Measurements from ENCODE around the gene MAFF.
"Not testable (repeated sequence)": the region's sequence is repeated elsewhere in the genome, so short reads cannot be mapped to it uniquely, and the experiment has no call there.

Gene MAFF

DNA sequence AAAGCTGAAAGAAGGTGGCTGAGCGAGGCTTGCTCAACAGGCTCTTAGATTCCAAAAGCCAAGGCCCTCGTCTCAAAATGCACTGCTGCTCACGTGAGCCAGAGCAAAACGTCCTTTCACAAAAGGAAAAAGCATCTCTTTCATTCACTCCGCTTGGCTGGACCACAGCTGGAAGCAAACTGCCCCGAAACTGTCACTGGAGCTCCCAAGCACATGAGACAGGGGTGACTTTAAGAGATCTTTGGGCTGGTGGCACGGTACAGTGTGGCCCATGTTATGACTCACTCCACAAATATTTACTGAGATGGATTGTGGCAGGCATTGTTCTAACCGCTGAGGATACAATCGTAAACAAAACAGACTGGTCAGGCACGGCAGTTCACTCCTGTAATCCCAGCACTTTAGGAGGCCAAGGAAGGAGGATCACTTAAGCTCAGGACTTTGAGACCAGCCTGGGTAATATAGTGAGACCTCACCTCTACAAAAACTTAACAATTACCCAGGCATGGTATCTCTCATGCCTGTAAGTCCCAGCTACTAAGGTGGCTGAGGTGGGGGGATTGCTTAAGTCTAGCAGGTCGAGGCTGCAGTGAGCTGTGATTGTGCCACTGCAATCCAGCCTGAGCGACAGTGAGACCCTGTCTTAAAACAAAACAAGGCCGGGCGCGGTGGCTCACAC lies 23.7 kb upstream of the MAFF start:
- DNase-seq = no peak

DNA sequence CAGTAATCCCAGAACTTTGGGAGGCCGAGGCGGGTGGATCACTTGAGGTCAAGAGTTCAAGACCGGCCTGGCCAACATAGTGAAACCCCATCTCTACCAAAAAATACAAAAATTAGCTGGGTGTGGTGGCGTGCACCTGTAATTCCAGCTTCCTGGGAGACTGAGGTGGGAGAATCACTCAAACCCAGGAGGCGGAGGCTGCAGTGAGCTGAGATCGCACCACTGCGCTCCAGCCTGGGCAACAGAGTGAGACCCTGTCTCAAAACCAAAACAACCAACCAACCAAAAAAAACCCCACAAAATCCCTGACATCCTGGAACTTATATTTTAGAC lies 23.2 kb upstream of the MAFF start:
- DNase-seq = not testable (repeated sequence)

DNA sequence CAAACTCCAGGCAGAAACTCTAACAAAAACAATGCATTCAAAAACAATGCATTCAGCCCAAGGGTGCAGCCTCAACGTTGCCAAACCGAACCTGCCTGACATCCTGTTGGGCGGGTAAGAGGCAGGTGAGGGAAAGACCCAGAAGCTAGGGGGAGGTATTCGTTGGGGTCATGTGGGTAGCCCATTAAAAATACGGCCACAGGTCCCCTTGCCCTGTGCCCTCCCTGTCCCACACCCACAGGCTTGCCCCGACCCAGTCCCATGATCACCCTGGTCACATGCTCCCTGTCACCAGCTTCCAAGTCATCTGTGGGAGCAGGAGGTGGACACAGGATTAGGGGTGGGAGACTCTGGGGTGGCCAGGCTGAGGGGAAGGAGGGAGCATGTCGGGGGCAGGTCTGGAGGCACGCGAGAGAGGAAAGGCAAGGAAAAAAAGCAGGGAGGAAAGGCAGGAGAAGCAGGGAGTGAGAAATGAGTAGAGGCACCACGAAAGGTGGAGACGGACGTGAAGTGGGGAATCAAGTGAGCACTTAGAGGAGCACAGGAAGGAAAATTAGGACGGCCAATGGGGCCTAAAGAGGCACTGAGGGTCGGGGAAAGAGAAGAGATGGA lies 20.8 kb upstream of the MAFF start:
- DNase-seq = peak; percentile 29

DNA sequence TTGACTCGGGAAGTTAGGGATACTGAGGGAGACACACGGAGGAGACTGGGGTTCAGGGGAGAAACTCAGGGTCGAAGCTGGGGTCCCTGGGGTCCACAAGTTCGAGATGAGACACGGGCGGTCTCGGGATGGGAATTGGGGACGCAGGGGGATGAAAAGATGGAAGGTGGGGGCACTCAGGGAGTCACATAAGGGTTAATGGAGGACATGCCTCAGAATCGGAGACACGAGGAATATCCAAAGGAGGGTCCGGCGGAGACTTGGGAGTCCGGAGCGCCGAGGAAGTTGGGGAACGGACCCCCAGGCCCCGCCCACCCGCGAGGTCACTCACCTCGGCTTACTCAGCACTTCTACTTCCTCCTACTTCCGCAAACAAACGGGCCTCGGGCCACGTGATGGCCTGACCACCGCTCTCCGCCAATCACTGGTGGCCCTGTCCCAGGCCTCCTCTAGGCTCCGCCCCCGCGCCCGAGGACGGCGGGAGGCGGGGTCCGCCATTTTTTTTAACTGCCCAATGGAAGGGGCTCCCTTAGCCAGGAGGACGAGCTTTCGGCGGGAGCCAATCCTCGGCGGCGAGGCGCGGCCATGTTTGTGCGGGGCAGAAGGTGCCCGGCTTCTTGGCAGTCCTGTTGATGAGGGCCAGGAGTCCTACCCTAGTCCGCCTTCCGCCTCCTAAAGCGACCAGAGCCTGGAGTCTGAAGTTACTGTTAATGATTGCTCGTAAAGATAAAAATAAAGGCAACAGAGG lies 20.2 kb upstream of the MAFF start, which contains the start of gene PLA2G6:
Gene PLA2G6 (minus strand): TSS at position 378 of the 748 bp plus-strand sequence. CDS start 12,404 bp downstream, outside the sequence.
- DNase-seq = peak; percentile 90

DNA sequence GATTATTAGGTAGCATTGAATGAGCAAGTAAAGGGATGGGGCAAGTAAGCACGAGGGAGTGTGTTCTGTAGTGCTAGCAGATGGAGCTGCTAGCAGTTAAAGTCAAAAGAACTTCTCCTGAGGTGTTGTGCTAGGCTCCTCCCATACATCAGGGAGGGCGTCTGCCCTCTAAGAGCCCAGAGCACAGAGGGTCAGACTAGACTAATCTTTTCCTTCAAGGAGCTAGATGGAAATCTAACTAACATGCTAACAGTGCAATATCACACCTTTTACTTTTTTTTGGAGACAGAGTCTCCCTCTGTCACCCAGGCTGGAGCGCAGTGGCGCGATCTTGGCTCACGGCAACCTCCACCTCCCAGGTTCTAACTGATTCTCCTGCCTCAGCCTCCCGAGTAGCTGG lies 17.0 kb upstream of the MAFF start:
- DNase-seq = no peak

DNA sequence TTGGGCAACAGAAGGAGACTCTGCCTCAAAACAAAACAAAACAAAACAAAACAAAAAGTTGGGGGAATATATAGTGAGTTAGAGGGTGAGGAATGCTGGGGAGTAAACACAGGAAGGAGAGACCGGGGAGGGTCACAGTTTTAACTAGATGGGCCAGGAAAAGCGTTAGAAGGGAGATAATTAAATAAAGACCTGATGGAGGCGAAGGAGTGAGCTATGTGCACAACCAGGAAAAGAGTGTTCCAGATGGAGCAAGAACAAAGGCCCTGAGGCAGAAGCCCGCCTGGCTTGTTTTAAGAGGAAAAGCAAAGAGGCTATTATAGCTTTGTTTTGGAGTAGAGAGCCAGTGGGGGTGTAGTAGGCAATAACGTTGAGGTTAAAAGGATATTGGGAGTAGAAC lies 15.4 kb upstream of the MAFF start:
- DNase-seq = no peak

DNA sequence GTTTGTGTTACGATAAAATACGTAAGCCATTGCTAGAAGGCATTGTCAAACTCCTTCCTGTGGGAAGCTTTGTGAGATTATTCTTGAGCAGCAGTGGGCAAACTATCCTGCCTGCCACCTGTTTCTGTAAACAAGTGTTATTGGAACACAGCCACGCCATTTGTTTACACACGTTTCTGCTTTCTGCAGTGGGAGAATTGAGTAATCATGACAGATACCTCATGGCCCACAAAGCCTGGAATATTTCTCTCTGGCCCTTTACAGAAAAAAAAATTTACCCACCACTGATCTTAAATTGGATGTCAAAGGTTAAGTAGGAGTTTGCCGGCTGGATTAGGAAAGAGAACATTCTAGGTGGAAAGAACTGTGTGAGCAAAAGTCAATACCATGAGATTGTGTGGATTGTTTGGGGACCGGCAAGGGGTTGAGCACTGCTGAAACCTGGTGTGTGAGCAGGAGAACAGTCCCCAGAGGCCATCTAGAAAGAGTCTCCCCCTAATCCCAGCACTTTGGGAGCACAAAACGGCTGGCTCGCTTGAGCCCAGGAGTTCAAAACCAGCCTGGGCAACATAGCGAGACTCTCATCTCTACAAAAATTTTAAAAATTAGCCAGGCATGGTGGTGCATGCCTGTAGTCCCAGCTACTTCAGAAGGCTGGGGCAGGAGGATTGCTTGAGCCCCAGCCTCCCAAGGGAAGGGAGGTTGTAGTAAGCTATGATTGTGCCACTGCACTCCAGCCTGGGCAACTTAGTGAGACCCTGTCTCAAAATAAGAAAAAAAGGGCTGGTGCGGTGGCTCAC lies 14.2 kb upstream of the MAFF start:
- DNase-seq = no peak

DNA sequence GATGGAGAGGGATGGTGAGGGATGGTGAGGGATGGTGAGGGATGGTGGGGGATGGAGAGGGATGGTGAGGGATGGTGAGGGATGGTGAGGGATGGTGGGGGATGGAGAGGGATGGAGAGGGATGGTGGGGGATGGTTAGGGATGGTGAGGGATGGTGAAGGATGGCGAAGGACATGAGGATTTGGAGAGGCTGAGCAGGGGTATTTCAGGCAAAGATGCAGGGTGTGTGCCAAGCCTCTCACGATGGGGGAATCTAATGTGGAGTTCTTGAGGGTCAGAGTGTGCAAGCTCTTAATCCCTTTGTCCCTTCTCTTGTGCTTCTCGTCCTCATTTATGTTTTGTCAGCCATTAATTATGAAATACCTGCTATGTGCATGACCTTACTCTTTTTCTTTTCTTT lies 12.7 kb upstream of the MAFF start:
- no peak for DNase-seq

DNA sequence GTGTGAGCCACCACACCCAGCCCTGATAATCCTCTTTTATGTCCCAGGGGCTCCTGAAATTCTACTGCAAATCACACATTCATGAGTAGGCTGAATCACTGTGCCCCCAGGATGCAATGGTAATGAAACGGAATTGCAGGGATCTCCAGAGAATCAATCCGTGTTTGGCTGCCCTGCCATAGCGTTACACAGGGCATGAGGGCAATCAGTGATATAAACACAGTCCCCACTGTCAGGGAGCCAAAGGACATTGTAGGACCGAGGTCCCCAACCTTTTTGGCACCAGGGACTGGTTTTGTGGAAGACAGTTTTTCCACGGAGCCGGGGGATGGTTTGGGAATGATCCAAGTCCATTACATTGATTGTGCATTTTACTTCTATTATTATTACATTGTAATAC lies 11.2 kb upstream of the MAFF start:
- DNase-seq = no peak

DNA sequence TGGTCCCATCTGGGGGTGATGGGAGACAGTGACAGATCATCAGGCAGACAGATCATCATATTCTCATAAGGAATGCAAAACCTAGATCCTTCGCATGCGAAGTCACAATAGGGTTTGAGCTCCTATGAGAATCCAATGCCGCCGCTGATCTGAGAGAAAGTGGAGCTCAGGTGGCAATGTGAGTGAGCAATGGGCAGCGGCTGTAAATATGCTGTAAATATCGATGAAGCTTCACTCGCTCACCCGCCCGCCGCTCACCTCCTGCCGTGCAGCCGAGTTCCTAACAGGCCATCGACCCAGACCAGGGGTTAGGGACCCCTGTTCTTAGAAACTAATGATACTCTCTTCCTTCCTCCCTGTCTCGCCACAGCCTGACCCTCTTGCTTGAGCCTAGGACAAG lies 10.7 kb upstream of the MAFF start:
- DNase-seq = no peak

DNA sequence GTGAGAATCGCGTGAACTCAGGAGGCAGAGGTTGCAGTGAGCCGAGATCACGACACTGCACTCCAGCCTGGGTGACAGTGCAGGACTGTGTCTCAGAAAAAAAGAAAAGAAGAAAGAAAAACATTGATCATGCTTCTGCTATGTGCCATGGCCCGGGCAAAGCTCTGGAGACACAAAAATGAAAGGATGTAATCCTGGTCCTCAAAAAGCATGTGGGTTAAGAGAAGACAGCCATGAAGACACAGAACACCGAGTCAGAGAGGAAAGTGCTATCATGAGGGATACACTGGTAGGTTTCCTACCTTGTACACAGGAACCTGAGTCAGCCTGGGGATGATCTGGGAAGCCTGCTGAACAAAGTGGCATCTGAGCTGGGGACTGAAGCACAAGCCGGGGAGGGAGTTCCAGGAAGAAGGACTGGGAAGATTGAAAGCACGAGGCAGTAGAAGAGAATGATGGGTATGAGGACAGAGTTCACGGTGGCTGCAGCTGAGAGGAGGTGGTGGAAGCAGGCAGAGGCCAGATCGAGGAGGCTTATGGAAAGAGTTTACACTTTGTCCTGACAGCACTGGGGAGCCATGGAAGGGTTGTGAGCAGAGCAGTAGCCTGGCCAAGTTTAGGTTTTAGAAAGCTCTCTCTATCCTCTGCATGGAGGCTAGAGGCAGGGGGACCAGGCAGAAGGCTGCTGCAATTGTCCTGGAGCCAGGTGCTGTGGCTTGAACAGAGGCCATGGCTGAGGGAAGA lies 9.9 kb upstream of the MAFF start:
- DNase-seq = no peak

DNA sequence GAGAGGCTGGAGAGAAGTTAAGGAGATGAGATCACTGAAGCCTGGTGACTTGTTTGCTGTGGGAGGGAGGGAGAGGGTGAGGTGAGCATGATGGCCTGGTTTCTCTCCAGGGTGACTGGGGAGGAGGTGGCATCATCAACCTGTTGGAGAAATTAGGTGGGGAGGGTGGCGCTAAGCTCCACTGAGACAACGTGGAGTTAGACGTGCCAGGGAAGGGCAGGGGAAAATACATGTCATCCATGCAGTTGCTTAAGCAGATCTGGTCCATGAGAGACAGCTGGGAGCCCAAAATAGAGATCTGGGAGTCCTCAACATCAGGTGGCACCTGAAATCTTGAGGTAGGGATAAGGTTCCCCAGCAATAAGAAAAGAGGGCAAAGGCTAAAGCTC lies 9.3 kb upstream of the MAFF start:
- DNase-seq = no peak

DNA sequence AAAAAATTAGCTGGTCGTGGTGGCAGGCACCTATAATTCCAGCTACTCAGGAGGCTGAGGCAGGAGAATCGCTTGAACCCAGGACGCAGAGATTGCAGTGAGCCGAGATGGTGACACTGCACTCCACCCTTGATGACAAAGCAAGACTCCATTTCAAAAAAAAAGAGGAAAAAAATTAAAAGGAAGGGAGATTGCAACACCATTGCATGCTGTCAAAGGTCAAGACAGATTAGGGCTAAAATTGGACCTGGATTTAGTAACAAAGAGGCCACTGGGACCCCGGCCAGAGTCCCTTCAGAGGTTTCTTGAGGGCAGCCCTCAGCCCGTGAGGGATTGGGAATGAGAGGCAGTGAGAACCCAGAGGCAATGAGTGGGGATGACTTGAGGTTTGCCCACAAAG lies 8.2 kb upstream of the MAFF start:
- no peak for DNase-seq

DNA sequence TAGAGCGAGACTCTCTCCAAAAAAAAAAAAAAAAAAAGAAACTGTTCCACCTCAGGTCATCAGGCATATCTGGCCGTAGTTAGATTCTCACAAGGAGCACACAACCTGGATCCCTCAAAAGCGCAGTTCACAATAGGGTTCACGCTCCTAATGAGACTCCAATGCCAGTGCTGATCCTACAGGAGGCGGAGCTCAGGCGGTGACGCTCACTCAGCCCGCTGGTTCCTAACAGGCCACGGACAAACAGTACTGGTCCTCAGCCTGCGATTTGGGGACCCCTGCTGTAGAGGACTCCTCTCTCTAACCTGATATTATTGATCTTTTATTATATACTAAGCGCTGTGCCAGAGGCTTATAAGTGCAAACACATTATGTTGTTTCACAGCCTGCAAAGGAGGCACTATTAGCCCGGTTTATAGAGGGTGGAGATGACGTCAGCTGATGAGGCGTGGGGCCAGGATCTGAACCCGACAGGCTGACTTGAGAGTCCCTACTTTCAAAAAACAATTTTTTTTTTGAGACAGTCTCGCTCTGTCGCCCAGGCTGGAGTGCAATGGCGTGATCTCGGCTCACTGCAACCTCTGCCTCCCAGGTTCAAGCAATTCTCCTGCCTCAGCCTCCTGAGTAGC lies 4.9 kb upstream of the MAFF start:
- no peak for DNase-seq

DNA sequence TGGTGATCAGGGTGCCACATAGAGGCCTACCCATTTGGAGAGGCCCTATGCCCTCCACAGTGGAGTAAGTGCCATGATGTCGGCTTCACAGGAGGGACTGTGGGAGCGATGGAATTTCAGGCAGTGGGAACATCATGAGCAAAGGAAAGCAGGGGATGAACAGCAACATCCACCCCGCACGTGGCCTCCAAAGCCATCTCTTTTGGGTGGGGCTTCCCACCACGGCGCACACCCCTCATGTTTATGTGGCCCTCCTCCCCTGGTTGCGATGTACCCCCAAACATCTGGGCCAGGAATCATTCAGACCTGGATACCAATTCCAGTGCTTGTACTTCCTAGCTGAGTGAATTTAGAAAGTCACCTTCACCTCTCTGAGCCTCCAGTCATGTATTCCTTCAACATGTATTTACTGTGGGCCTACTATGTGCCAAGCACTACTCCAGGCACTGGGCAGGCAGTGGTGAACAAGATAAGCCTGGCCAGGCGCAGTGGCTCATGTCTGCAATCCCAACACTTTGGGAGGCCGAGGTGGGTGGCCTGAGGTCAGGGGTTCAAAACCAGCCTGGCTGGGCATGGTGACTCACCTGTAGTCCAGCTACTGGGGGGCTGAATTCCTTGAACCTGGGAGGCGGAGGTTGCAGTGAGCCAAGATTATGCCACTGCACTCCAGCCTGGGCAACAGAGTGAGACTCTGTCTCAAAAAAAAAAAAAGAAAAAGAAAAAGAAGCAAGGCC lies 1.8 kb upstream of the MAFF start:
- DNase-seq = no peak

DNA sequence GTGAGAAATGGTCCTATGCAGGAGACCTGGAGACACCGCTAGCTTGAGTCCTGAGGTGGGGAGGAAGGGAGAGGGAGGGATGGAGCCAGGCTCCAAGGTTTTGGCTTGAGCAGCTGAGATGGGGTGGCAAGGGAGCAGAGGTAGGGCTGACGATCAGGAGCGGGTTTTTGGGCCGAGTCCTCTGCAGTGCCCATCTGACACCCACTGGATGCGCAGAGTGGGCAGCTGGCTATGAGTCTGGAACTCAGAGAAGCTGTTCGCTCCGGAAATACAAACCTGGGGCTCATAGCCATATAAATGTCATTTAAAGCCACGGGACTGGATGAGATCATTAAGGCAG lies 453 bp upstream of the MAFF start:
- no peak for DNase-seq

DNA sequence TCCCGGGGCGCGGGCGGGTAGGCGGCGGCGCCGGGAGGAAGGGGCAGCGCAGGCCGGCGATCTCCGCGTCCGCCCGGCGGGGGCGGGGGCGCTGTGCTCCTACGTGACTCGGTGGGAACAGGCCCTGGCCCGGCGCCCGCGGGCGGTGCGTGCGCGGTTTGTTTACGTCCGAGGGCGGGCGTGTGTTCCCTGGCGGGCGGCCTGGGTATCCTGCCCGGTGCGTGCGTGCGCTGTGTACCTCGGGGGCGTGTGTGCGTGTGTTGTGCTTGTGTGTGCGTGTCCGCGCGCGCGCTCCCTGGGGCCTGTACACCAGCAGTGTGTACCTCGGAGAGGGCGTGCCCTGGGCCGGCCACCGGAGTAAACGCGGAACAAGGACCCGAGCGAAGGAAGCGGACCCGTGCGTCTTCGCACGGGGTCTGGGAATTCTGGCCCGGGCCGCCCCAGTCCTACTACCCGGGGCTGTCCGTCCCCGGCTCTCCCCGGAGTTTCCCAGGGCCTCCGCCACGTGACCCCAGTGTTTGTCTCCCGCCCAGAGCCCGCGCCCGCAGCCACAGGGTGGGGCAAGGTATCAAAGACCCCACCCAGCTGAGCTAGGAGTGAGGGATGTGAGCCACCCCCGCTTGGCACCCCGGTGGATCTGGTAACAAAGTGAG lies 769 bp downstream of the MAFF start:
- DNase-seq = peak; percentile 49

DNA sequence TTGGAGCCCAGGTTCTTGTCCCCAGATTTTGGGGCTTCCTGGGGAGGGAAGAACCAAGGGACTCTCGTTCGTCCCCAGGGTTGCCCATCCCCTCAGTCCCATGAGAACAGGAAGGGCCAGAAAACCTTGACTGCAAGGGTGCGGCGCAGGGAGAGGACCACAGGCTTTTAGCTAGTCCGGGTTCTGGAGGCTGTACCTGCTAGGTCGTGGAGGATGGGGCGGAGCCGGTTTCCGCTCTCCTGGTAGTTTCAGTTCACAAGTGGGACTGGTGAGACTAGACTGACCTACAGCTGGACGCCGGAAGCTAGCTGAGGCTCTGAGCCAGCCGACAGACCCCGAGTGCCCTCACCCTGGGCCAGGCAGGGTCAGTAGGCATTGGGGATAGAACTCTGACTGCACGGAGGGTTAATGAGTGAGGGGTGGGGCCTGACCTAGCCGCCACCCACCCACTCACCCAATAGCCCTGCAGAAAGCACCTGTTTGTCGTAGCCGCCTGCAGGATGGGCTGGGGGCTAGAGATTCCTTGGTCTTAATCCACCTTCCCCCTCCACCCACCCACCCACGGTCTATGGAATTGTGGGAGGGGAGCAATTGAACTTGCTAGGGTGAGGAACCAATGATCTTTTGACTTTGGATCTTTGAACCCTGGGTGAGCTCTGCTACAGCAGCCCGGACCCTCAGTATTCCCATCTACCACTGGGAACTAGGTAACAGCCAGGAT lies 1.5 kb downstream of the MAFF start:
- DNase-seq = no peak

DNA sequence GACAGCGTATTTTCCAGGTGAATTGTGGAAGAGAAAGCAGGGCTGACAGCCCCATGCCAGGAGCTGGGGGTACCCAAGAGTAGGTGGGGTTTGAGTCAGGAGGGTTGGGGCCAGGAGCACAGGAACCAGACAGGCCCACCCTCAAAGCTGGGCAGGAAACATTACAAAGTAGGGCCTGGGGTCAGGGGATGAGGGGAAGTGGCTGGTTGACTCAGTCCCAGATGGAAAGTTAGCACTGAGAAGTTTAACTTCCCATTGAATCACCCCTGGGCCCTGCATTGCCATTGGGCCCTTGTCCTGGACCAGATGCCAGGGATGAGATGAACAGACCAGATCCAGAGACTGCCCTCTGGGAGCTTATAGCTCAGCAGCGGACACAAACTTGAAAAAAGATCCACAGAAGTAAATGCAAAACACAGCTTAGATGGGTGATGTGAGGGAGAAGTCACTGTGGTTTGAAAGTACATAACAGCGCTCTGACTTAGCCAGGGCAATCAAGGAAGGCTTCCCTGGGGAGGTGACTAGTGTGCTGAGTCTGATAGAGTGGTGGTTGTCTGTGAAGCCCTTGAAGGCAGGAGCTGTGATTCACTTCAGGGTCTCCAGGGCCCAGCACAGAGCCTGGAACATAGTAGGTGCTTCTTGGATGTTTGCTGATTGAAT lies 2.2 kb downstream of the MAFF start:
- no peak for DNase-seq

DNA sequence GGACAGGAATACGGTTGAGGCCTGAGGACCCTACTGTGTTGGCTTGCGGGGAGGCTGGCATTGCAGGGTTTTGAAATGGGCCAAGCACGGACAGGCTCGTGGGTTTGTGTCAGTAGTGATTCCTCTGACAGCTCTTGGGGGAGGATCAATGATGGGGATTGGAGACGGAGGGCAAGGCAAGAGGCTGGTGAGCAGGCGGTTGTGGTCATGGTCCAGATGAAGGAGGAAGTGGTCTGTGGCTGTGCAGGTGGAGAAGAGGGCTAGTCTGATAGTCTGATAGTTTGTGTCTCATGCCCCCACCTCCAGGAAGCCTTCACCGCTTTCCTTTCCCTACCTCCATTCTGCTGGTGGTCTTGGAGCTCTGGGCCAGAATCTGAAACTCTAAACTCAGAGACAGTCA lies 3.0 kb downstream of the MAFF start:
- DNase-seq = no peak
